Keratinocyte (primary cell): ENCODE data around the gene TTLL5. TPM values are rescaled to one million over a fixed set of nuclear protein-coding genes. Genes with fewer than 3 reads are reported as not detected.

ENCODE experiments used
- DNase-seq: peaks from one replicate; pipeline ENCODE4 v3.0.0-alpha.2; 2011; ENCODE audit warnings: low read depth, missing footprints, low spot score
- FAIRE-seq: peaks from 2 replicates; lab custom pipeline; 2011; peaks lifted over from hg19 to GRCh38; lab: Jason Lieb, UNC
- H2AFZ ChIP-seq: 2 replicates; pipeline ENCODE4 v1.6.0; 2012; ENCODE audit warnings: low read length, control low read depth, inconsistent platforms; ENCODE audit not compliant: control insufficient read depth
- H3K27ac ChIP-seq: 2 replicates; pipeline ENCODE4 v1.5.1; 2011; ENCODE audit warnings: low read length; ENCODE audit not compliant: control insufficient read depth, insufficient read depth
- H3K27me3 ChIP-seq: 3 replicates; pipeline ENCODE4 v1.6.0; 2011; ENCODE audit warnings: low read length; ENCODE audit not compliant: control insufficient read depth, insufficient read depth; ENCODE audit errors: extremely low read depth
- H3K36me3 ChIP-seq, 2 experiments: 2 replicates in 1 of 2; 3 replicates in 1 of 2; pipeline ENCODE4 v1.5.1; 2011; ENCODE audit warnings: low read length in 2 of 2, mild to moderate bottlenecking in 1 of 2; ENCODE audit not compliant: control insufficient read depth in 2 of 2, insufficient read depth in 2 of 2; ENCODE audit errors: extremely low read depth in 1 of 2
- H3K4me1 ChIP-seq: 3 replicates; pipeline ENCODE4 v1.5.1; 2011; ENCODE audit warnings: low read length; ENCODE audit not compliant: control insufficient read depth, insufficient read depth; ENCODE audit errors: extremely low read depth
- H3K4me2 ChIP-seq: 3 replicates; pipeline ENCODE4 v1.6.0; 2011; ENCODE audit warnings: low read depth, low read length; ENCODE audit not compliant: control insufficient read depth, insufficient read depth; ENCODE audit errors: extremely low read depth
- H3K4me3 ChIP-seq, 3 experiments: fragments of 200-600 bp in 1 of 3; sonication (generic) in 1 of 3; 2 replicates in 2 of 3; 3 replicates in 1 of 3; pipeline ENCODE4 v1.5.1; 2011 to 2016; ENCODE audit warnings: low read length in 3 of 3, mild to moderate bottlenecking in 3 of 3, control low read depth in 2 of 3, inconsistent platforms in 1 of 3, low read depth in 1 of 3, mixed read lengths in 1 of 3, mixed run types in 1 of 3, moderate library complexity in 1 of 3; ENCODE audit not compliant: control insufficient read depth in 2 of 3, insufficient read depth in 2 of 3; ENCODE audit errors: extremely low read depth in 1 of 3
- H3K79me2 ChIP-seq: 2 replicates; pipeline ENCODE4 v1.6.0; 2012; ENCODE audit warnings: low read length; ENCODE audit not compliant: control insufficient read depth, insufficient read depth
- H3K9ac ChIP-seq: 3 replicates; pipeline ENCODE4 v1.6.0; 2011; ENCODE audit warnings: low read length; ENCODE audit not compliant: control insufficient read depth, insufficient read depth; ENCODE audit errors: extremely low read depth
- H3K9me1 ChIP-seq: 3 replicates; pipeline ENCODE4 v1.6.0; 2011; ENCODE audit warnings: low read length; ENCODE audit not compliant: control insufficient read depth, insufficient read depth; ENCODE audit errors: extremely low read depth
- H3K9me3 ChIP-seq: 2 replicates; pipeline ENCODE4 v1.5.1; 2012; ENCODE audit warnings: low read depth, low read length; ENCODE audit not compliant: control insufficient read depth
- H4K20me1 ChIP-seq: 3 replicates; pipeline ENCODE4 v1.6.0; 2011; ENCODE audit warnings: low read length; ENCODE audit not compliant: control insufficient read depth, insufficient read depth; ENCODE audit errors: extremely low read depth
- CTCF ChIP-seq, 3 experiments: IDR thresholded peaks in 1 of 3; conservative IDR thresholded peaks in 1 of 3; optimal IDR thresholded peaks in 1 of 3; 2 replicates in 2 of 3; 3 replicates in 1 of 3; pipeline versions ENCODE3 to v1.5.1; 2011; ENCODE audit warnings: low read length in 3 of 3, mild to moderate bottlenecking in 3 of 3, moderate library complexity in 2 of 3, control low read depth in 1 of 3, inconsistent platforms in 1 of 3; ENCODE audit not compliant: insufficient read depth in 2 of 3; ENCODE audit errors: extremely low read depth in 1 of 3
- EZH2 ChIP-seq: IDR thresholded peaks from one replicate; pipeline ENCODE4 v1.6.1; 2012; ENCODE audit warnings: inconsistent platforms, mild to moderate bottlenecking, low read length, moderate library complexity
- dilution Hi-C: fragments of 300-500 bp; cut with MboI; formaldehyde crosslinking; loops from one replicate; pipeline ENCODE4 v1.7.0; 2020; ENCODE audit warnings: low sequenced_read_pairs; ENCODE audit not compliant: extremely low pct_ligation_motif_present
- polyA plus RNA-seq, 5 experiments: library from polyadenylated mRNA; depleted of rRNA in 3 of 5; stranded (reverse) in 3 of 5; stranded (forward) in 1 of 5; unstranded in 1 of 5; fragments of >200 nt; gene quantifications; 1 replicate in 1 of 5; 2 replicates in 3 of 5; 3 replicates in 1 of 5; pipeline versions ENCODE4 v1.2.1 to v1.2.3, GENCODE V29; 2011 to 2012; ENCODE audit warnings: missing spikeins in 2 of 5, low read depth in 1 of 5, low replicate concordance in 1 of 5

The TTLL5 gene
- polyA plus RNA-seq, 1 donor (not counting 4 experiments of a cell fraction or from before 2014, with no cell fraction given) = 20.7 TPM

GRCh38 chr14:75993567-75994041 lies 332.6 kb downstream of the TTLL5 start:
- Histone ChIP-seq H3K27me3 (no peaks in the 10 kb centered on the region), H3K4me3 (no peak overlapping the region), H3K79me2 (no peaks in the 10 kb centered on the region), H3K4me2 (no peak overlapping the region), H3K9ac (no peak overlapping the region), H4K20me1 (no peaks in the 10 kb centered on the region), H3K36me3 (peaks cover 18% of the 10 kb centered on the region in 2 experiments), H3K27ac (no peak overlapping the region), H2AFZ (no peak overlapping the region), H3K9me3 (no peaks in the 10 kb centered on the region), H3K9me1 (no peaks in the 10 kb centered on the region), H3K4me1 (no peaks in the 10 kb centered on the region)
- TF ChIP-seq CTCF (optimal IDR thresholded peaks at IDR 0.05 in 1 of 3, IDR thresholded peaks at IDR 0.05 in 1 of 3, conservative IDR thresholded peaks at IDR 0.05 in 1 of 3; ENCODE audit: extremely low read depth in 1 of 3, insufficient read depth in 2 of 3, low read length in 3 of 3) (no peak), EZH2 (no peak)
- no peak for DNase-seq
- no peak for FAIRE-seq
- dilution Hi-C loops = no loop called here

GRCh38 chr14:75995372-75996041 lies 334.5 kb downstream of the TTLL5 start:
- no peak overlapping the region for H3K4me2 ChIP-seq
- H2AFZ ChIP-seq = no peak overlapping the region
- dilution Hi-C loops = no loop called here
- no peaks in the 10 kb centered on the region for H3K27me3 ChIP-seq
- H4K20me1 ChIP-seq = no peaks in the 10 kb centered on the region
- H3K9ac ChIP-seq = no peak overlapping the region
- no peaks in the 10 kb centered on the region for H3K79me2 ChIP-seq
- DNase-seq (no peak), FAIRE-seq (no peak)
- no peaks in the 10 kb centered on the region for H3K4me1 ChIP-seq
- H3K9me3 ChIP-seq = no peaks in the 10 kb centered on the region
- no peak overlapping the region for H3K27ac ChIP-seq
- TF ChIP-seq EZH2 (no peak), CTCF (optimal IDR thresholded peaks at IDR 0.05 in 1 of 3, IDR thresholded peaks at IDR 0.05 in 1 of 3, conservative IDR thresholded peaks at IDR 0.05 in 1 of 3; ENCODE audit: extremely low read depth in 1 of 3, insufficient read depth in 2 of 3, low read length in 3 of 3) (no peak)
- H3K4me3 ChIP-seq = no peak overlapping the region
- H3K36me3 ChIP-seq = peaks cover 14 to 21% of the 10 kb centered on the region in 2 experiments
- no peaks in the 10 kb centered on the region for H3K9me1 ChIP-seq
